GM23248 (cell line): ENCODE results near the gene PEX16.

ENCODE experiments used
- EZH2 ChIP-seq: fragments of 200-600 bp; sonication (generic); IDR thresholded peaks from 2 replicates; pipeline ENCODE4 v1.6.1; 2018; ENCODE audit warnings: antibody characterized with exemption, mild to moderate bottlenecking; ENCODE audit not compliant: insufficient read depth, poor library complexity, severe bottlenecking
- EZH2phosphoT487 ChIP-seq: fragments of 200-600 bp; sonication (generic); IDR thresholded peaks from 2 replicates; pipeline ENCODE4 v1.6.1; 2018; ENCODE audit warnings: antibody characterized with exemption, moderate library complexity, mild to moderate bottlenecking, low read depth; ENCODE audit not compliant: insufficient read depth

DNA sequence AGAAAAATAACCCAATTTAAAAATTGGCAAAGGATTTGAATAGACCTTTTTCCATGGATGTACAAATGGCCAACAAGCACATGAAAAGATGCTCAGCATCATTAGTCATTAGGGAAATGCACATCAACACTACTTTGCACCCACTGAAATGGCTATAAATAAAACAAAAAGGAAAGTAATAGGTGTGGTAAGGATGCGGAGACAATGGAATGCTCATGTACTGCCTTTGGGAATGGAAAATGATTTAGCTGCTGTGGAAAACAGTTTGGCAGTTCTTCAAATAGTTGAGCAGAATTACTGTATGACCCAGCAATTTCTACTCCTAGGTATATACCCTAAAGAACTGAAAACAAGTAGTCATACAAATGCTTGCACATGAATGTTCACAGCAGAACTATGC, 42.2 kb upstream of the PEX16 start:
- TF ChIP-seq EZH2 (no peak), EZH2phosphoT487 (peak; percentile 77; the same call in 1 of the 2 replicates)
